SH-SY5Y (cell line): ENCODE results near the gene METTL25.

Experiments used
- GATA2 ChIP-seq: IDR thresholded peaks from 2 replicates; pipeline ENCODE4 v1.6.1; 2011; ENCODE audit warnings: mild to moderate bottlenecking, low read depth, low read length
- GATA3 ChIP-seq: IDR thresholded peaks from 2 replicates; pipeline ENCODE4 v1.6.1; 2011; ENCODE audit warnings: low read depth, mild to moderate bottlenecking, low read length, moderate library complexity

METTL25 gene

GRCh38 chr12:82358200-82359114 lies at the start of gene METTL25, which contains the start of gene CCDC59:
Gene METTL25 (plus strand): TSS chr12:82358529. CDS start chr12:82358566, 37 bp downstream.
Gene CCDC59 (minus strand): TSS chr12:82358387. CDS start chr12:82358376, 11 bp downstream.
- TF ChIP-seq GATA3 (no peak), GATA2 (peak; percentile 21; the same call in 1 of the 2 replicates)

GRCh38 chr12:82314406-82314892 lies 43.9 kb upstream of the METTL25 start:
- no peak for TF ChIP-seq GATA2

GRCh38 chr12:82319276-82319675 lies 39.1 kb upstream of the METTL25 start:
- TF ChIP-seq GATA2 (no peak), GATA3 (no peak)

GRCh38 chr12:82325540-82326336 lies 32.6 kb upstream of the METTL25 start:
- no peak for TF ChIP-seq GATA3
- no peak for TF ChIP-seq GATA2

GRCh38 chr12:82326905-82327503 lies 31.3 kb upstream of the METTL25 start:
- TF ChIP-seq GATA3 (no peak), GATA2 (no peak)

GRCh38 chr12:82327861-82328260 lies 30.5 kb upstream of the METTL25 start:
- no peak for TF ChIP-seq GATA3
- no peak for TF ChIP-seq GATA2

- TF ChIP-seq GATA3 (no peak), GATA2 (no peak)
Observed at GRCh38 chr12:82329508-82329907, 28.8 kb upstream of the METTL25 start.

GRCh38 chr12:82350161-82350560 lies 8.2 kb upstream of the METTL25 start:
- TF ChIP-seq GATA2 (no peak), GATA3 (no peak)

GRCh38 chr12:82351390-82351789 lies 6.9 kb upstream of the METTL25 start:
- TF ChIP-seq GATA3 (no peak), GATA2 (no peak)

GRCh38 chr12:82357340-82357739 lies 989 bp upstream of the METTL25 start:
- TF ChIP-seq GATA2 (no peak), GATA3 (no peak)

- TF ChIP-seq GATA3 (no peak), GATA2 (no peak)
Observed at GRCh38 chr12:82357845-82358199, 507 bp upstream of the METTL25 start.

GRCh38 chr12:82359115-82359478 lies 768 bp downstream of the METTL25 start:
- TF ChIP-seq GATA2 (no peak), GATA3 (no peak)

- no peak for TF ChIP-seq GATA2
- no peak for TF ChIP-seq GATA3
Observed at GRCh38 chr12:82361461-82361915, 3.2 kb downstream of the METTL25 start.

GRCh38 chr12:82363990-82364389 lies 5.7 kb downstream of the METTL25 start:
- TF ChIP-seq GATA3 (no peak), GATA2 (no peak)

- TF ChIP-seq GATA2: no peak
- no peak for TF ChIP-seq GATA3
Observed at GRCh38 chr12:82366197-82366596, 7.9 kb downstream of the METTL25 start.
